Measurements from ENCODE around the gene XYLT1. TPM values are rescaled to one million over a fixed set of nuclear protein-coding genes. Genes with fewer than 3 reads are reported as not detected.

XYLT1 gene
- total RNA-seq, 3 donors from 2014 or later (not counting 1 experiment from before 2014, with no cell fraction given), result 40.9 to 55.5 (median 43.8) TPM

DNA sequence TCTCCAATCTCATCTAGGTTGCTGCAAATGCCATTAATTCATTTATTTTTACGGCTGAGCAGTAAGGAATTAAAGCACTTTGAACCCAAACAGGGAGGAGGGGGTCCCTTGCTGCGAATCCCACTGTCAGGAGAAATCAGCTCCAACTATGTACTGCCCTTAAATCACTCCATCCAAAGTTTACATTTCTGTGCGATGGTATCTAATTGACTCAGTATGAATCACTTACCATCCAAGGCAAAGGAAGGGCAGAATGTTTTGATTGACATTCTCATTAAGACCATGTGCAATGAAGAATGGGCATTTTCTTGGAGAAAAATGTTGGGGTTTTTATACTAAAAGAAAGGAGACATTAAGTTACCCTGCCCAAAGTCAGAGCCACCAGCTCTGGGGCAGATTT lies 47.7 kb upstream of the XYLT1 start:
- Mint-ChIP-seq H3K4me1 (no peaks in the 10 kb centered on the region), H3K27me3 (ENCODE audit: low read depth in 2 of 2) (peaks cover 22 to 41% of the 10 kb centered on the region in 2 donors), H3K4me3 (no peak overlapping the region), H3K36me3 (no peaks in the 10 kb centered on the region), H3K9me3 (no peaks in the 10 kb centered on the region), H3K27ac (no peak overlapping the region)
- DNase-seq (no peak), ATAC-seq (no peak)
- no peaks in the 10 kb centered on the region for H3K36me3 ChIP-seq (ENCODE audit: control insufficient read depth, insufficient read depth, low read length)
- H3K27ac ChIP-seq (ENCODE audit: low read length), result no peak overlapping the region
- H3K4me3 ChIP-seq (ENCODE audit: low read length), result no peak overlapping the region
- intact Hi-C loops (cut with micrococcal nuclease), result loop anchor here (10.0 kb wide), 1 partner anchor 104 kb away; no protein-coding TSS in a partner anchor
- no peaks in the 10 kb centered on the region for H3K9me3 ChIP-seq (ENCODE audit: control insufficient read depth, insufficient read depth, low read length)
- WGBS (ENCODE audit: insufficient coverage), result 85% methylated on average over 2 of the region's 3 CpGs
- H3K27me3 ChIP-seq (ENCODE audit: control insufficient read depth, insufficient read depth, low read length), result no peaks in the 10 kb centered on the region
- H3K4me1 ChIP-seq (ENCODE audit: control insufficient read depth, insufficient read depth, low read length), result no peaks in the 10 kb centered on the region
- TF ChIP-seq CTCF (IDR thresholded peaks at IDR 0.05), result no peak

DNA sequence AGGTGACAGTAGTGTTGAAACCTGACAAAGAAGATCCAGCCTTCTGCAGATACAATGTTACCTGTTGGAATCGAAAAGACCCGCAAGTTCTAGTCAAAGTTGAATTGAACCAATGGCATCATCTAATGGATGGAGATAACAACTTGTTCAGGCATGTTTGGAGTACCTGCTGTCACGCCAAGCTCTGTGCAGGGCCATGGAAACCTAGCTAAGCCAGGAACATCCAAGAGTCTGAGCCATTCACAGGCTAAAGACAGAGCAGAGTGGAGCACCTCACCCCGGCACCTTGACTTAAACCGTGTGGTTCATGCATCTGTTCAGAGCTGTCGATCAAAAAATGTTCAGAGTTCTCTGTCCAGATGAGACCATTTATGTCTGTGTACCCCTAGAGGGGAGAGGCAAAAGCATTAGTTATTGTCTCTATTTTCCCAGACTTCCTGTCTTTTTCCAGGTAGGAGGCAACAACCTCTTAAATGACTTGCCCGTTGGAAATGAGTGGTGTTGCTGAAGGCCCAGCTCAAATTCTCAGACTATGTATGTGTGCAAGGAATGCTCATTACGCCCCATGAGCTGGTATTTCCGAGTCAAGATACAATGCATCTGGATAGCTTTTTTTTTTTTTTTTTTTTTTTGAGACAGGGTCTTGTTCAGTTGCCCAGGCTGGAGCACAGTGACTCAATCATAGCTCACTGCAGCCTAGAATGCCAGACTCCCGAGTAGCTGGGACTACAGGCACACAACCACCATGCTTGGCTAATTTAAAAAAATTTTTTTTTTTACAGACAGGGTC lies 44.9 kb upstream of the XYLT1 start:
- H3K27ac ChIP-seq (ENCODE audit: low read length), result no peak overlapping the region
- no peaks in the 10 kb centered on the region for H3K9me3 Mint-ChIP-seq
- H3K4me1 Mint-ChIP-seq, result no peaks in the 10 kb centered on the region
- H3K4me1 ChIP-seq (ENCODE audit: control insufficient read depth, insufficient read depth, low read length), result no peaks in the 10 kb centered on the region
- no peaks in the 10 kb centered on the region for H3K9me3 ChIP-seq (ENCODE audit: control insufficient read depth, insufficient read depth, low read length)
- no peak overlapping the region for H3K4me3 ChIP-seq (ENCODE audit: low read length)
- intact Hi-C loops (cut with micrococcal nuclease), result loop anchor here (10.0 kb wide), 1 partner anchor 101 kb away; no protein-coding TSS in a partner anchor
- DNase-seq (no peak), ATAC-seq (no peak)
- no peak overlapping the region for H3K4me3 Mint-ChIP-seq
- H3K36me3 Mint-ChIP-seq, result no peaks in the 10 kb centered on the region
- 95% methylated on average over 10 of the region's 10 CpGs for WGBS (ENCODE audit: insufficient coverage)
- H3K27ac Mint-ChIP-seq, result no peak overlapping the region
- H3K36me3 ChIP-seq (ENCODE audit: control insufficient read depth, insufficient read depth, low read length), result no peaks in the 10 kb centered on the region
- no peaks in the 10 kb centered on the region for H3K27me3 ChIP-seq (ENCODE audit: control insufficient read depth, insufficient read depth, low read length)
- peaks cover 31 to 49% of the 10 kb centered on the region in 2 donors for H3K27me3 Mint-ChIP-seq (ENCODE audit: low read depth in 2 of 2)
- TF ChIP-seq CTCF (IDR thresholded peaks at IDR 0.05), result no peak

DNA sequence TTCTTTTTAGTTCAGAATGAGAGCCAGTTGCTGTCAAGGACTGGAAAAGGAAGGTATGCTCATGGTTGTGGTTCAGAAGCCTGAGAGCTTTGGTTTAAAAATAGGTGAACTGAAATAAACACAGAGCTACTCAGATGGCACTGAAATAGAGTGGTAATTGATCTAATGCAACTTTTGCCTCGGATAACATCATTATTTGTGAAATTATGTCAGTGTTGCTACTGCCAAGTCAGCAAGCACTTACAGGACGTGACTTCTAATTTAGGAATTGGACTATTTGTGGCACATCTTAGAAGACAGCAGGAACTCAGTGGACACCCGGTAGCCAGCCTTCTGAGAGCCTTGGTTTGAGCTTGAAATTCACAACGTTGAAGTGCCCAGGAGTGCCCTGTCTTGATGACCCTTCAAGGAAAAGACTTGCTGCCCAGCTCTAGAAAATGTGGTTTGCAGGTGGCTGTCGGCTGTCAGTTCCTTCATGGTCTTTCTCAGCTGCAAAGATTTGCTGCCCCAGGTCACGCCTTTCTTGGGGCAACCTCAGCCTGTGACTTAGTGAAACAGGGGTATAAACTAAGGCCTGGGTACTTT lies 42.0 kb upstream of the XYLT1 start:
- 58% methylated on average over 6 of the region's 6 CpGs for WGBS (ENCODE audit: insufficient coverage)
- Histone ChIP-seq H3K9me3 (ENCODE audit: control insufficient read depth, insufficient read depth, low read length) (no peaks in the 10 kb centered on the region), H3K27ac (ENCODE audit: low read length) (no peak overlapping the region), H3K36me3 (ENCODE audit: control insufficient read depth, insufficient read depth, low read length) (no peaks in the 10 kb centered on the region), H3K4me3 (ENCODE audit: low read length) (no peak overlapping the region), H3K4me1 (ENCODE audit: control insufficient read depth, insufficient read depth, low read length) (no peaks in the 10 kb centered on the region), H3K27me3 (ENCODE audit: control insufficient read depth, insufficient read depth, low read length) (no peaks in the 10 kb centered on the region)
- TF ChIP-seq CTCF (IDR thresholded peaks at IDR 0.05), result no peak
- DNase-seq (no peak), ATAC-seq (no peak)
- Mint-ChIP-seq H3K27ac (no peak overlapping the region), H3K4me3 (no peak overlapping the region), H3K4me1 (no peaks in the 10 kb centered on the region), H3K36me3 (no peaks in the 10 kb centered on the region), H3K27me3 (ENCODE audit: low read depth in 2 of 2) (peaks cover 30% of the 10 kb centered on the region in 2 donors), H3K9me3 (no peaks in the 10 kb centered on the region)
- intact Hi-C loops (cut with micrococcal nuclease), result loop anchor here (10.0 kb wide), 1 partner anchor 98 kb away; no protein-coding TSS in a partner anchor

Measured in natural killer cell (primary cell).